Neuron (in vitro differentiated cells): ENCODE results near the gene CAV1.
"Not testable (repeated sequence)": the region's sequence is repeated elsewhere in the genome, so short reads cannot be mapped to it uniquely, and the experiment has no call there.

Experiments
- H2AFZ ChIP-seq: one replicate; pipeline ENCODE4 v1.6.1; 2013; ENCODE audit warnings: low read depth, mild to moderate bottlenecking, inconsistent platforms, low read length, moderate library complexity
- H3K27me3 ChIP-seq: one replicate; pipeline ENCODE4 v1.6.1; 2013; ENCODE audit warnings: low read length; ENCODE audit not compliant: insufficient read depth
- H3K36me3 ChIP-seq: one replicate; pipeline ENCODE4 v1.6.1; 2013; ENCODE audit warnings: low read length; ENCODE audit not compliant: insufficient read depth
- H3K4me1 ChIP-seq: one replicate; pipeline ENCODE4 v1.6.1; 2013; ENCODE audit warnings: low read length; ENCODE audit not compliant: insufficient read depth
- H3K4me3 ChIP-seq: 2 replicates; pipeline ENCODE4 v1.5.1; 2013; ENCODE audit warnings: mild to moderate bottlenecking, low read length, moderate library complexity
- H3K9me3 ChIP-seq: one replicate; pipeline ENCODE4 v1.6.1; 2013; ENCODE audit warnings: low read length

The CAV1 gene

DNA sequence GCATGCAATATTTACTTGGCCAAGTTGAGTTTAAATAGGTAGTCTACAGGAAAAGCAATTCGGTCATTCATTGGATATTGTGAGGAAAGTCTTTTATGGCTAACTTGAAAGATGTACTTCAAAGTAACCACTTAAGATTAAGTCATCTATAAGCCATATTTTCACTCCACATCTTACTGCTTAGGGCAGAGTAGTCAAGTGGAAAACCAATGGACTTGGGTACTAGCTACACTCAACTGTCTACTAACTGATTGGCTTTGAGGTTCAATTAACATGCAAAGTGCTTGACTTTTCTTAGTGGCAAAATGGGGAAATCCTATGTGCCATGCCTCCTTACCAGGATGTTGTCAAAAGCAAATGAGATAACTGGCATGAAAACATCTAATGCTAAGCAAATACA lies 51.0 kb downstream of the CAV1 start:
- H3K4me3 ChIP-seq = no peak overlapping the region
- no peaks in the 10 kb centered on the region for H3K27me3 ChIP-seq
- no peak overlapping the region for H2AFZ ChIP-seq
- H3K9me3 ChIP-seq = no peaks in the 10 kb centered on the region
- no peaks in the 10 kb centered on the region for H3K4me1 ChIP-seq
- no peaks in the 10 kb centered on the region for H3K36me3 ChIP-seq

GRCh38 chr7:116576350-116577319 lies 51.8 kb downstream of the CAV1 start:
- no peaks in the 10 kb centered on the region for H3K4me1 ChIP-seq
- H3K4me3 ChIP-seq = no peak overlapping the region
- no peak overlapping the region for H2AFZ ChIP-seq
- H3K27me3 ChIP-seq = no peaks in the 10 kb centered on the region
- no peaks in the 10 kb centered on the region for H3K36me3 ChIP-seq
- no peaks in the 10 kb centered on the region for H3K9me3 ChIP-seq

DNA sequence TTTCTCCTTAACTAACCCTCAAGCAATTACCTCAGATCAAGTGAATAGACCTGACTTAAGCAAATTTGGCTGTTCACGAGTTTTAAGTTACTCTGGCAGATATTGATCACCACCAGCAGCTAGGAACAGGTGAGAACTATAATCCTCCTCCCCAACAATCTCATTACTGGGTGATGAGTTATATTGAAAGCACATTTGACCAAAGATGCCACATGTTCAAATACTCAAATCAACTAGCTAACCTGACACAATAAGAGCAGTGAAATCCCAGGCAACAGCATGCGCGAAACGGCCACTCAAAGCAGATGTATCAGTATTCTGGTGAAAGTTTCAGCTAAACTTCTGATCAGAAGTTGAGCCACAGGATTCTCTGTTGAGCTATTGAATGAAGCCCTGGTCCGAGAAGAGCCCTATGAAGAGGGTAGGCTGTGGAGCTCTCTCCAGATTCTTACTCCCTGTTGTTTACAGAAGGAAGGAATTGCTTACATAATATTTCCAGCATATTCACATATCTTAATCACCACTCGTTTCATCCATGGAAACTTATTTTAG lies 52.6 kb downstream of the CAV1 start:
- no peaks in the 10 kb centered on the region for H3K27me3 ChIP-seq
- no peak overlapping the region for H2AFZ ChIP-seq
- H3K36me3 ChIP-seq = no peaks in the 10 kb centered on the region
- no peaks in the 10 kb centered on the region for H3K4me1 ChIP-seq
- no peaks in the 10 kb centered on the region for H3K9me3 ChIP-seq
- H3K4me3 ChIP-seq = no peak overlapping the region

GRCh38 chr7:116578526-116578925 lies 53.7 kb downstream of the CAV1 start:
- Histone ChIP-seq H2AFZ (no peak overlapping the region), H3K4me1 (no peaks in the 10 kb centered on the region), H3K4me3 (no peak overlapping the region), H3K9me3 (no peaks in the 10 kb centered on the region), H3K27me3 (no peaks in the 10 kb centered on the region), H3K36me3 (no peaks in the 10 kb centered on the region)

GRCh38 chr7:116579322-116579721 lies 54.5 kb downstream of the CAV1 start:
- no peak overlapping the region for H2AFZ ChIP-seq
- no peaks in the 10 kb centered on the region for H3K9me3 ChIP-seq
- no peaks in the 10 kb centered on the region for H3K4me1 ChIP-seq
- H3K27me3 ChIP-seq = no peaks in the 10 kb centered on the region
- no peak overlapping the region for H3K4me3 ChIP-seq
- H3K36me3 ChIP-seq = no peaks in the 10 kb centered on the region

DNA sequence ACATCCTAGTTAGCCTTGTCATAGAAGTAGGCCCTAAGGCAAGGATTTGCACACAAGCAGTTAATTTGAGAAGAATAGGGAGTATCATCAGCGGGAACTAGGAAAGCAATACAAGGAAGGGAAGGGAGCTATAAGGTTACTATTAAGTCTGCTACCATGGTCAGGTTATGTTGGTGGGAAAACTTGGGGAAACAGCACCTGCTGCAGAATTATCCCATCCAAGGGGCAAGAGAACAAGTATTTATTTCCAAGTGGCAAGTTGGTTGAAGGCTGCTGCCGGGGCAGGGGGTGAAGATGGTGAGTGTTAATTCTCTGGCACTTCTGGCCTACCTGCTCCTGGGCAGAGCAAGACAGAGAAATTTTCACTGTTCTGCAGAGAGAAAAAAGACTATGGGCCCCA lies 55.0 kb downstream of the CAV1 start:
- Histone ChIP-seq H3K4me1 (no peaks in the 10 kb centered on the region), H3K4me3 (no peak overlapping the region), H2AFZ (no peak overlapping the region), H3K36me3 (no peaks in the 10 kb centered on the region), H3K27me3 (no peaks in the 10 kb centered on the region), H3K9me3 (no peaks in the 10 kb centered on the region)

DNA sequence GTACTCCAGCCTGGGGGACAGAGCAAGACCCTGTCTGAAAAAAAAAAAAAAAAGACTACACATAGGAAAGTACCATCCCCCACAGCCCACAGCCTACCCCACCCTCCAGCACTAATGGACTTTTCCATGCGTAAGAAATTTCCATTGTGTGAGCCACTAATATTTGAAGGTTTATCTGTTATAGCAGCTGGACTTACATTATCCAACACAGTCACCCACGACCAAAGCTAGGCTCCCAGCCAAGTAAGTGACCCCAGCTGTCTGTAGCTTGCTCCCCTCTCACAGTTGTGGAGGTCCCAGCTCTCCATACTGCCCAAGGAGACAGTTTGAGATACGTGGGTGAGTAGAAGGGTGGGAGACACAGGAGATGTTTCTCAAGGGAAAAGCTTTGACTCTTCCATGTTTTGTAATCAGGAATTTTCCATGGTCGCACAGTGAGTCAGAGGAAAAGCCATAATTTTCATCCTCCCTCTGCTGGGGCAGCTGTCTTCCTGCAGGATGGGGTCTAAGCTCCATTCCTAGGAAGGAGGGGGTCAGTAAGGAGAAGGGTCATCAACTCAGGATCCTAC lies 57.4 kb downstream of the CAV1 start:
- no peaks in the 10 kb centered on the region for H3K9me3 ChIP-seq
- no peaks in the 10 kb centered on the region for H3K4me1 ChIP-seq
- H3K36me3 ChIP-seq = no peaks in the 10 kb centered on the region
- H3K27me3 ChIP-seq = no peaks in the 10 kb centered on the region
- no peak overlapping the region for H3K4me3 ChIP-seq
- H2AFZ ChIP-seq = no peak overlapping the region

- Histone ChIP-seq H3K9me3 (no peaks in the 10 kb centered on the region), H3K4me1 (no peaks in the 10 kb centered on the region), H2AFZ (no peak overlapping the region), H3K4me3 (no peak overlapping the region), H3K36me3 (no peaks in the 10 kb centered on the region), H3K27me3 (no peaks in the 10 kb centered on the region)
These were observed 58.1 kb downstream of the CAV1 start for GRCh38 chr7:116582806-116583444.

GRCh38 chr7:116583653-116584052 lies 58.8 kb downstream of the CAV1 start:
- H3K4me1 ChIP-seq = peaks cover 1% of the 10 kb centered on the region
- H3K36me3 ChIP-seq = no peaks in the 10 kb centered on the region
- H3K4me3 ChIP-seq = no peak overlapping the region
- H3K27me3 ChIP-seq = no peaks in the 10 kb centered on the region
- no peak overlapping the region for H2AFZ ChIP-seq
- H3K9me3 ChIP-seq = no peaks in the 10 kb centered on the region

DNA sequence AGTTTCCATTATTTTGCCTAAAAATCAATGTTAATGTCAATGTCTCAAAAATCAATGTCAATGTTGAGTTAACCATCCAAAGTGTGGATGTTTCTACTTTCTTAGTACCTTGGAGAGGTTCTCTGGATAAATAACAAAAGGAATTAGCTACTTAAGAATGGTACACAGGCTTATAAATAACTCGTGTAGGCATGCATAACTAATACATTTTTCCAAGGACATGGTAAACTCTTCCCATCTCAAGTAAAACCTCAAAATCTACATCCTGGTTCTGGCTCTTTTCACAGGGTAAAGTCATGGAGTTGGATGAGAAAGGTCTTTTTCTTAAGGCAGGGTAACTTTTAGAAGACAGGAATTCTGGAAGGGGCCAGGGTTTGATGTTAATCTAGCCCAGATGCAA lies 59.9 kb downstream of the CAV1 start:
- no peaks in the 10 kb centered on the region for H3K9me3 ChIP-seq
- H3K36me3 ChIP-seq = no peaks in the 10 kb centered on the region
- no peak overlapping the region for H3K4me3 ChIP-seq
- H2AFZ ChIP-seq = no peak overlapping the region
- peaks cover 4% of the 10 kb centered on the region for H3K4me1 ChIP-seq
- no peaks in the 10 kb centered on the region for H3K27me3 ChIP-seq

DNA sequence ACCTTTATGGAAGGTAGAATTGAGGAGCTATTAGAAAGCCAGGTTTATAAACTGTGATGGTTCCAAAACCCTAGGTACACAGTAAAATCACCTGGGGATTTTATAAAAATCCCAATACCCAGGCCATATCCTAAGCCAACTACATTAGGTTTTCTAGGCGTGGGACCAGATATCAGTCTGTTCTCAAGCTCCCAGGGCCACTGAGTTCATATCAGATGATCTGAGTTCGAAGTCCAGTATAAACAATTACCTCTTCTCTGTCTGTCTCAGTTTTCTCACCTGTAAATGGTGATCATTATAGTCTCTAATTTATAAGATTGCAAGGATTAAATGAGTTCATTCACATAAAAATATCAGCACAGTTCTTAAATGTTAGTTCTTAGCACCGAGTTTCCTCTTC lies 60.6 kb downstream of the CAV1 start:
- no peaks in the 10 kb centered on the region for H3K36me3 ChIP-seq
- no peaks in the 10 kb centered on the region for H3K9me3 ChIP-seq
- no peaks in the 10 kb centered on the region for H3K27me3 ChIP-seq
- H2AFZ ChIP-seq = no peak overlapping the region
- H3K4me3 ChIP-seq = no peak overlapping the region
- H3K4me1 ChIP-seq = peaks cover 4% of the 10 kb centered on the region

DNA sequence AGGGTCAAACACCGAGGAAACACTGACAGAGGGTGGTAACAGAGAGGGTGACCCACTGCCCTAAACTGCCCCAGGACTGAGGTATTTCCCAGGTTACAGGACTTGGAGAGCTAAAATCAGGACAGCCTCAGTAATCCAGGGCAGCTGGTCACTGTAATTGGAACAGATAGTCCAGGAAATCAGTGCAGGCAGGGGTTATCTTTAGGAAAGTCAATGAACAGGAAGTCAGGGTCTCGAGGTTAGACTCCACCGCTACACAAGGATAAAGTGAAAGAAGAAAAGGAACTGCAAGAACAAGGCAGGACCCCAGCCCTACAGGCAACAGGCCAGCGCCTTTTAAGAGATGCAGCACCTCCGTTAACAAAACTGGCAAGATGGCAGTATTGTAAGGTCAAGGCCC lies 61.1 kb downstream of the CAV1 start:
- no peaks in the 10 kb centered on the region for H3K9me3 ChIP-seq
- no peaks in the 10 kb centered on the region for H3K36me3 ChIP-seq
- H3K27me3 ChIP-seq = no peaks in the 10 kb centered on the region
- no peak overlapping the region for H3K4me3 ChIP-seq
- H2AFZ ChIP-seq = no peak overlapping the region
- H3K4me1 ChIP-seq = peaks cover 4% of the 10 kb centered on the region

DNA sequence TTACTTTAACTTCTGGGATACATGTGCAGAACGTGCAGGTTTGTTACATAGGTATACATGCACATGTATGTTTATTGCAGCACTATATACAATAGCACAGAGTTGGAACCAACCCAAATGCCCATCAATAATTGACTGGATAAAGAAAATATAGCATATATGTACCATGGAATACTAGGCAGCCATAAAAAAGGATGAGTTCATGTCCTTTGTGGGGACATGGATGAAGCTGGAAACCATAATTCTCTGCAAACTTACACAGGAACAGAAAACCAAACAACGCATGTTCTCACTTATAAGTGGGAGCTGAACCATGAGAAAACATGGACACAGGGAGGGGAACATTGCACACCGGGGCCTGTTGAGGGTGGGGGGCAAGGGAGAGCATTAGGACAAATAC lies 62.4 kb downstream of the CAV1 start:
- not testable (repeated sequence) for H3K4me1 ChIP-seq, H3K4me3 ChIP-seq, H3K27me3 ChIP-seq, H3K36me3 ChIP-seq, H2AFZ ChIP-seq, H3K9me3 ChIP-seq
